ENCODE measurements around the gene KIRREL3.

The KIRREL3 gene

DNA sequence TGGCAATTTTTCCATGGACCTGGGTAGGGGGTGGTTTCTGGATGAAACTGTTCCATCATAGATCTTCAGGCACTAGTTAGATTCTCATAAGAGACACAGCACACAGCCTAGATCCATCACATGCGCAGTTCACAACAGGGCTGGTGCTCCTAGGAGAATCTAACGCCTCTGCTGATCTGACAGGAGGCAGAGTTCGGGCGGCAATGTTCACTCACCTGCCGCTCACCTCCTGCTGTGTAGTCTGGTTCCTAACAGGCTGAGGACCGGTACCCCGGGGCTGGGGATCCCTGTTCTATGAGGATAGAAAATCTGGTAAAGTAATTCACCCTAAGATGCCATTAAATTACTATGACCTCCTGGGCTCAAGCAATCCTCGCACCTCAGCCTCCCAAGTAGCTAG lies 318.0 kb downstream of the KIRREL3 start:
- no peak overlapping the region for H3K4me3 ChIP-seq
- no peaks in the 10 kb centered on the region for H3K4me1 ChIP-seq
- no peaks in the 10 kb centered on the region for H3K9me3 ChIP-seq
- no peaks in the 10 kb centered on the region for H3K36me3 ChIP-seq (replicated peaks)
- no peak for DNase-seq (ENCODE audit: low spot score in 2 of 2)
- in situ Hi-C loops (cut with MboI; ENCODE audit: low sequenced_read_pairs): no loop called here
- H3K27me3 ChIP-seq (ENCODE audit: low read depth): no peaks in the 10 kb centered on the region

DNA sequence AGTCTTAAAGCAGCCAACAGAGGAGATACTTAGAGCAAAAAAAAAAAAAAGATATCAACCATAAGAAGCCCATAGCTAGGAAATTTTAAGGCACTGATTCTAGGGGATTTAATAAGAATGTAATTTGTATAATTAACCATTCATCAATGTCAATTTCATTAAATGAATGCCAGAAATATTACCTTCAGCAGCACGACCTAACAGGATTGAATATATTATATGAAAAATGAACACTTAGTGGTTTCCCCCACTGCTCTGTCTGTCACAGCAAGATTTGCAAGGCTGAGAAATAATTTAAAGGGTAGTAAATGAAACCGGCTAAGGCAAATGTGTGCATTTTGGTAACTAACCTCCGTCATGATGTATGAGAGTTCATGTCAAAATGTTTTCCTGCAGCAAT lies 319.9 kb downstream of the KIRREL3 start:
- no peak overlapping the region for H3K4me3 ChIP-seq
- H3K36me3 ChIP-seq (replicated peaks): no peaks in the 10 kb centered on the region
- no peaks in the 10 kb centered on the region for H3K27me3 ChIP-seq (ENCODE audit: low read depth)
- in situ Hi-C loops (cut with MboI; ENCODE audit: low sequenced_read_pairs): no loop called here
- no peak for DNase-seq (ENCODE audit: low spot score in 2 of 2)
- H3K4me1 ChIP-seq: no peaks in the 10 kb centered on the region
- no peaks in the 10 kb centered on the region for H3K9me3 ChIP-seq

- no peak for DNase-seq (ENCODE audit: low spot score in 2 of 2)
- H3K27me3 ChIP-seq (ENCODE audit: low read depth): no peaks in the 10 kb centered on the region
- no peaks in the 10 kb centered on the region for H3K36me3 ChIP-seq (replicated peaks)
- no peaks in the 10 kb centered on the region for H3K4me1 ChIP-seq
- in situ Hi-C loops (cut with MboI; ENCODE audit: low sequenced_read_pairs): no loop called here
- H3K4me3 ChIP-seq: no peak overlapping the region
- no peaks in the 10 kb centered on the region for H3K9me3 ChIP-seq
Observed at GRCh38 chr11:126680131-126680530, 320.4 kb downstream of the KIRREL3 start.

GRCh38 chr11:126679033-126679432 lies 321.5 kb downstream of the KIRREL3 start:
- no peak for DNase-seq (ENCODE audit: low spot score in 2 of 2)
- Histone ChIP-seq H3K4me3 (no peak overlapping the region), H3K4me1 (no peaks in the 10 kb centered on the region), H3K9me3 (no peaks in the 10 kb centered on the region), H3K27me3 (ENCODE audit: low read depth) (no peaks in the 10 kb centered on the region), H3K36me3 (replicated peaks) (no peaks in the 10 kb centered on the region)
- in situ Hi-C loops (cut with MboI; ENCODE audit: low sequenced_read_pairs): no loop called here

- peaks cover 4% of the 10 kb centered on the region for H3K27me3 ChIP-seq (ENCODE audit: low read depth)
- no peak overlapping the region for H3K4me3 ChIP-seq
- no peaks in the 10 kb centered on the region for H3K36me3 ChIP-seq (replicated peaks)
- no peaks in the 10 kb centered on the region for H3K4me1 ChIP-seq
- in situ Hi-C loops (cut with MboI; ENCODE audit: low sequenced_read_pairs): no loop called here
- H3K9me3 ChIP-seq: no peaks in the 10 kb centered on the region
- no peak for DNase-seq (ENCODE audit: low spot score in 2 of 2)
Observed at GRCh38 chr11:126676536-126676935, 324.0 kb downstream of the KIRREL3 start.

GRCh38 chr11:126673319-126673718 lies 327.3 kb downstream of the KIRREL3 start:
- H3K9me3 ChIP-seq: no peaks in the 10 kb centered on the region
- in situ Hi-C loops (cut with MboI; ENCODE audit: low sequenced_read_pairs): no loop called here
- no peak for DNase-seq (ENCODE audit: low spot score in 2 of 2)
- H3K36me3 ChIP-seq (replicated peaks): no peaks in the 10 kb centered on the region
- no peak overlapping the region for H3K4me3 ChIP-seq
- H3K27me3 ChIP-seq (ENCODE audit: low read depth): peaks cover 4% of the 10 kb centered on the region
- H3K4me1 ChIP-seq: no peaks in the 10 kb centered on the region

- H3K9me3 ChIP-seq: no peaks in the 10 kb centered on the region
- in situ Hi-C loops (cut with MboI; ENCODE audit: low sequenced_read_pairs): no loop called here
- H3K27me3 ChIP-seq (ENCODE audit: low read depth): peaks cover 10% of the 10 kb centered on the region
- no peak for DNase-seq (ENCODE audit: low spot score in 2 of 2)
- no peaks in the 10 kb centered on the region for H3K4me1 ChIP-seq
- H3K4me3 ChIP-seq: no peak overlapping the region
- H3K36me3 ChIP-seq (replicated peaks): no peaks in the 10 kb centered on the region
Observed at GRCh38 chr11:126669416-126669815, 331.2 kb downstream of the KIRREL3 start.

GRCh38 chr11:126664643-126665042 lies 335.9 kb downstream of the KIRREL3 start:
- Histone ChIP-seq H3K4me3 (no peak overlapping the region), H3K27me3 (ENCODE audit: low read depth) (0 out of 2 replicates have a peak, but pooled peaks cover 6% of the 10 kb centered on the region), H3K9me3 (no peaks in the 10 kb centered on the region), H3K4me1 (no peaks in the 10 kb centered on the region), H3K36me3 (replicated peaks) (no peaks in the 10 kb centered on the region)
- in situ Hi-C loops (cut with MboI; ENCODE audit: low sequenced_read_pairs): no loop called here
- DNase-seq (ENCODE audit: low spot score in 2 of 2): no peak

- H3K27me3 ChIP-seq (ENCODE audit: low read depth): 0 out of 2 replicates have a peak, but pooled peaks cover 6% of the 10 kb centered on the region
- H3K36me3 ChIP-seq (replicated peaks): no peaks in the 10 kb centered on the region
- in situ Hi-C loops (cut with MboI; ENCODE audit: low sequenced_read_pairs): no loop called here
- H3K4me1 ChIP-seq: no peaks in the 10 kb centered on the region
- DNase-seq (ENCODE audit: low spot score in 2 of 2): no peak
- H3K4me3 ChIP-seq: no peak overlapping the region
- no peaks in the 10 kb centered on the region for H3K9me3 ChIP-seq
Observed at GRCh38 chr11:126663749-126664592, 336.6 kb downstream of the KIRREL3 start.

- Histone ChIP-seq H3K36me3 (replicated peaks) (no peaks in the 10 kb centered on the region), H3K4me3 (no peak overlapping the region), H3K27me3 (ENCODE audit: low read depth) (0 out of 2 replicates have a peak, but pooled peaks cover 4% of the 10 kb centered on the region), H3K9me3 (no peaks in the 10 kb centered on the region), H3K4me1 (no peaks in the 10 kb centered on the region)
- no peak for DNase-seq (ENCODE audit: low spot score in 2 of 2)
- in situ Hi-C loops (cut with MboI; ENCODE audit: low sequenced_read_pairs): no loop called here
Observed at GRCh38 chr11:126662035-126662790, 338.4 kb downstream of the KIRREL3 start.

DNA sequence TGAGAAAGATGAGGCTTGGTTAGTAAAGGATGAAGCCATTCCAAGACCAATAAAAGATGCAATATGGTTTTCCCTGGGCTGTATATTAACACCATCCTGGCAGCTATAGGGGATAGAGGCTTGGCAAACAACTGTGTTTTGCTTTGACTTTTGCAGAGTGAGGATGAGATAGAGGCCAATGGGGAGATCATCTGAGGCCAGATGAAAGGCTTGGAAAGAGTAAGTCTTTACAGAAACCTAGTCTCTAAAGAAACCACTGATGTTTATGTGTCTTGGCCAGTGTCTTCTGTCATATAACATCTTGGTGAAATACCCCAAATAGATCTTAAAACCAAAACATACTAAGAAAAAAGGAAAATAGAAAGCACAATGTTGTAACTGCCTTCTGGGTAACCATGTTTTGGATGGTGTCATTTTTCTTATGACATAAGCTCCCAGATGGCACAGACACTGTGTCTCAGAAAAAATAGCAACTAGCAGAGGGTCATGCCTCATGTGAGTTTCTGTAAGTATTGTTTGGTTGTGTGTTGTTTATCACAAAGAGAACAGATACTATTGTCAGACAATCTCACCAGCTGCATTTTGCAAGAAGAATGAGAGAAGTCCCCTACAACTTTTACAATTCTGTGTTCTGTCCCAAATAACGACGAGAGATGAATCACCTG lies 339.7 kb downstream of the KIRREL3 start:
- Histone ChIP-seq H3K4me3 (no peak overlapping the region), H3K4me1 (no peaks in the 10 kb centered on the region), H3K27me3 (ENCODE audit: low read depth) (no peaks in the 10 kb centered on the region; the same call in 1 of the 2 replicates), H3K36me3 (replicated peaks) (no peaks in the 10 kb centered on the region), H3K9me3 (no peaks in the 10 kb centered on the region)
- in situ Hi-C loops (cut with MboI; ENCODE audit: low sequenced_read_pairs): no loop called here
- no peak for DNase-seq (ENCODE audit: low spot score in 2 of 2)

DNA sequence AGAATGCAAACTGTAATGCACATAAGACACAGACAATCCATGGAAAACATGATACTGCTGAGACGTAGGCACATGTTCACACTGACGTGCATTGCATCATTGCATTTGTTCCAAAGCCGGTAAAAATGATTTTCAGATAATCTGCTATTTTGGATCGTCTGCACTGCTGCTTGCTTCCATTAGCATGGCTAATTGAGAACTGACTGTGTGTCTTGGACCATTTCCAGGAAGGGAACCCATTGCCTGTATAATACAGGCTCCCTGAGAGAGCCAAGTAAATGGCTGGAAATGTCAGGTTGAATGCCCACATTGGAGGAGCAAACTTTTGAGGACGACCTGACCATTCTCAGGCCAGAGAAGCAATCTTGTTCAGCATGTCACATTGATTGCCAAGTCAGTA lies 340.2 kb downstream of the KIRREL3 start:
- H3K27me3 ChIP-seq (ENCODE audit: low read depth): no peaks in the 10 kb centered on the region; the same call in 1 of the 2 replicates
- H3K4me3 ChIP-seq: no peak overlapping the region
- no peaks in the 10 kb centered on the region for H3K9me3 ChIP-seq
- DNase-seq (ENCODE audit: low spot score in 2 of 2): no peak
- in situ Hi-C loops (cut with MboI; ENCODE audit: low sequenced_read_pairs): no loop called here
- no peaks in the 10 kb centered on the region for H3K4me1 ChIP-seq
- H3K36me3 ChIP-seq (replicated peaks): no peaks in the 10 kb centered on the region

GRCh38 chr11:126658306-126659056 lies 342.1 kb downstream of the KIRREL3 start:
- Histone ChIP-seq H3K4me3 (no peak overlapping the region), H3K27me3 (ENCODE audit: low read depth) (peaks cover 5% of the 10 kb centered on the region), H3K9me3 (no peaks in the 10 kb centered on the region), H3K4me1 (no peaks in the 10 kb centered on the region), H3K36me3 (replicated peaks) (no peaks in the 10 kb centered on the region)
- in situ Hi-C loops (cut with MboI; ENCODE audit: low sequenced_read_pairs): no loop called here
- no peak for DNase-seq (ENCODE audit: low spot score in 2 of 2)

Data from HAP-1 (cell line).